Measurements from ENCODE around the gene FGD1. TPM values are rescaled to one million over a fixed set of nuclear protein-coding genes. Genes with fewer than 3 reads are reported as not detected.

FGD1 gene
- total RNA-seq, 1 donor from 2014 or later: 8.8 TPM

DNA sequence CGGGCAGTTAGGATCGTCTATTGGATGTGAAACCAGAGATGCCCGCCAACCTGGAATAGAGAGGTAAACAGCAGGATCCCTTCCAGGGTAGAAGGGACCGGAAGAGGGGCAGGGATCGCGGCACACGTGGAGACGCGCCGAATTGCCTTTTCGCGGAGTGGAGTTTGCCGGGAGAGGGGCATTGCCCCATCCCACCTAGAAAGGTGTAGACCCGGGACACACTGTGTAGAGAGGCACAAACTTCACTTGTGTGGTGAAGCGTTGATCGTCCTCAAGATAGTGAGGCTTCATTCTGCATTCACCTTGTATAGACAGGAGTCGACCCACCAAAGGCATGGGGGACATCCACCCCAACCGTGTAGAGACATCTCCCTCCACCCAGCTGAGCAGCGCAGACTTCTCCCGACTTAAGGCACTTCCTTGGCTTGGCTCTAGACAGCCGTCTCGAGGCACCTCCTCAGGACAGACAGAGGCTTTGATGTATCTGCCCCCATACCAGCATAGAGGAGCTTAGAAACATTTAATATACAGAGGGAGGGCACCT, 34.4 kb upstream of the FGD1 start:
- Histone ChIP-seq H3F3A (ENCODE audit: low read depth) (no peaks in the 10 kb centered on the region), H3K4me1 (no peaks in the 10 kb centered on the region), H3K9me3 (ENCODE audit: low read depth) (peaks cover 6% of the 10 kb centered on the region), H4K20me1 (ENCODE audit: low read depth) (no peaks in the 10 kb centered on the region), H3K4me3 (peak overlapping the region; percentile 59), H3K36me3 (no peaks in the 10 kb centered on the region), H3K79me2 (ENCODE audit: low read depth) (peaks cover 52% of the 10 kb centered on the region), H3K27ac (peak overlapping the region; percentile 15), H2AFZ (replicated peaks) (peak overlapping the region; percentile 65), H3K9ac (peak overlapping the region; percentile 69), H3K4me2 (peak overlapping the region; percentile 80), H3K27me3 (no peaks in the 10 kb centered on the region)
- TF ChIP-seq, protein P1, sequence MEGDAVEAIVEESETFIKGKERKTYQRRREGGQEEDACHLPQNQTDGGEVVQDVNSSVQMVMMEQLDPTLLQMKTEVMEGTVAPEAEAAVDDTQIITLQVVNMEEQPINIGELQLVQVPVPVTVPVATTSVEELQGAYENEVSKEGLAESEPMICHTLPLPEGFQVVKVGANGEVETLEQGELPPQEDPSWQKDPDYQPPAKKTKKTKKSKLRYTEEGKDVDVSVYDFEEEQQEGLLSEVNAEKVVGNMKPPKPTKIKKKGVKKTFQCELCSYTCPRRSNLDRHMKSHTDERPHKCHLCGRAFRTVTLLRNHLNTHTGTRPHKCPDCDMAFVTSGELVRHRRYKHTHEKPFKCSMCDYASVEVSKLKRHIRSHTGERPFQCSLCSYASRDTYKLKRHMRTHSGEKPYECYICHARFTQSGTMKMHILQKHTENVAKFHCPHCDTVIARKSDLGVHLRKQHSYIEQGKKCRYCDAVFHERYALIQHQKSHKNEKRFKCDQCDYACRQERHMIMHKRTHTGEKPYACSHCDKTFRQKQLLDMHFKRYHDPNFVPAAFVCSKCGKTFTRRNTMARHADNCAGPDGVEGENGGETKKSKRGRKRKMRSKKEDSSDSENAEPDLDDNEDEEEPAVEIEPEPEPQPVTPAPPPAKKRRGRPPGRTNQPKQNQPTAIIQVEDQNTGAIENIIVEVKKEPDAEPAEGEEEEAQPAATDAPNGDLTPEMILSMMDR (IDR thresholded peaks at IDR 0.05): no peak
- TF ChIP-seq EZH2 (IDR thresholded peaks at IDR 0.05) (no peak), EZH2phosphoT487 (IDR thresholded peaks at IDR 0.05) (no peak)
- no peak for DNase-seq (ENCODE audit: low spot score)
- peaks cover 5% of the 10 kb centered on the region for H3K27me3 Mint-ChIP-seq (ENCODE audit: insufficient read depth, low read depth)
- peaks cover 2% of the 10 kb centered on the region for H3K36me3 Mint-ChIP-seq
- peaks cover 13% of the 10 kb centered on the region for H3K4me1 Mint-ChIP-seq
- H3K4me3 Mint-ChIP-seq: peak overlapping the region; percentile 92
- peak overlapping the region; percentile 25 for H3K27ac Mint-ChIP-seq
- peaks cover 17% of the 10 kb centered on the region for H3K9me3 Mint-ChIP-seq

DNA sequence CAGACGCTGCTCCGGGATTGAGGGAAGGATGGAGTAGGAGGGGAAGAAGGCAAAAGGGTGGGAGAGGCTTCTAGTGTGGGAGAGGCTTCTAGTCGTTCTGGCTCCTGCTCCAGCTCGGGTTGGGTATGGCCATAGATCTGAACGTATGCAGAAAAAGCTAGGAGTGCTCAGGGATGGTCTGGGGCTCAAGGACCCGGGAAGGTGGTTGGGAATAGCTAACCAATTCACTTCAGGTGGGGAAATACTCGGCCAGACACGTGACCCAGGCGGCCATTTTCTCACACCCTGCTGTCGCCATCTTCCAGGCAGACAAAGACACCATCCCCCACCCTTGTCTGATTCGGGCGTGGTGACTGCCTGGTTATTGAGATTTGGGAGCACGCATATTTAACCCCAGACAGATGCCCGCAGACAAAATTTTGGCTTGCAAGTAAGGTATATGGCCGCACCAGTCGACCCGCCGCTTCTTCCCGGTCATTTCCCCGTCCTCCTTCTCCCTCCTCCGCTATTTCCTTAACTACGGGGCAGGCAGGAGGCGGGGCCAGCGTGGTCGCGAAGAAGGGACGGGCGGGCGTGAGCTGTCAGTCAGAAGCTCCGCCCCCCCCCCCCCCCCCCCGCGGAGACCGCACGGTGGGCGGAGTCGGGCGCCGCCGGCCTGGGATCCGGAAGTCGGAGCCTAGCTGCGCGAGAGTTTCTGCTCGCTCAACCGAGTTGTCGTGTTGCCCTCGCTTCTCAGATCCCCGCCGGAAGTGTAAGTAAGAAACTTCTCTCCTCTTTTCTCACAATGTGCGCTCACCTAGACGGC, 33.7 kb upstream of the FGD1 start, which contains the start of gene GNL3L:
Gene GNL3L (plus strand): TSS at position 668 of the 805 bp plus-strand sequence. CDS start 2,348 bp downstream, outside the sequence.
- TF ChIP-seq, protein P1 (IDR thresholded peaks at IDR 0.05): no peak
- TF ChIP-seq EZH2phosphoT487 (IDR thresholded peaks at IDR 0.05): no peak
- TF ChIP-seq EZH2 (IDR thresholded peaks at IDR 0.05): no peak
- Histone ChIP-seq H3K4me1 (no peaks in the 10 kb centered on the region), H3K27ac (peak within 1 kb of the TSS; percentile 64), H3K9me3 (ENCODE audit: low read depth) (peaks cover 6% of the 10 kb centered on the region), H2AFZ (replicated peaks) (peak within 1 kb of the TSS; percentile 65), H3K4me3 (peak within 1 kb of the TSS; percentile 59), H3K79me2 (ENCODE audit: low read depth) (peaks cover 45% of the 10 kb centered on the region), H4K20me1 (ENCODE audit: low read depth) (no peaks in the 10 kb centered on the region), H3F3A (ENCODE audit: low read depth) (no peaks in the 10 kb centered on the region), H3K4me2 (peak within 1 kb of the TSS; percentile 80), H3K9ac (peak within 1 kb of the TSS; percentile 69), H3K36me3 (no peaks in the 10 kb centered on the region), H3K27me3 (no peaks in the 10 kb centered on the region)
- peak; percentile 87 for DNase-seq (ENCODE audit: low spot score)
- peaks cover 13% of the 10 kb centered on the region for H3K4me1 Mint-ChIP-seq
- peaks cover 18% of the 10 kb centered on the region for H3K9me3 Mint-ChIP-seq
- peaks cover 2% of the 10 kb centered on the region for H3K36me3 Mint-ChIP-seq
- H3K27ac Mint-ChIP-seq: peak within 1 kb of the TSS; percentile 100
- peak within 1 kb of the TSS; percentile 92 for H3K4me3 Mint-ChIP-seq
- H3K27me3 Mint-ChIP-seq (ENCODE audit: insufficient read depth, low read depth): peaks cover 5% of the 10 kb centered on the region

DNA sequence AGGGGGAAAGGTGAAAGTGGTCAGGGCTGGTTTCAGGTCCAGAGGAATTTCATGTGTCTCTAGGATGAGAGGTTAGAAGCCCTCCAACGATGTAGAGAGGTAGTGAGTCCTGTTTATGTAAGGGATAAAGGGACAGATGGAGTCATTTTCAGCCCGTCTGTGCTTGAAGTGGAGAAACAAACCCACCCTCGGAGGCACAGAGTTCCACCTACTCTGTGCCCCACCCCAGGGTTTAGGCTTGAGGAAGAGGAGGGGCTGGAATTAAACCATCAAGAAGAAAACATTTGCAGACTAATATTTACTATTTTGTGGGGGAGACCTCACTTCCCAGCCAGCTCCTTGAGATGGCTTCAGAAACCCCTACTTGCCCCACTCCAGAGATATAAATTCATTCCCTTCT, 33.1 kb upstream of the FGD1 start:
- peaks cover 2% of the 10 kb centered on the region for H3K36me3 Mint-ChIP-seq
- TF ChIP-seq EZH2phosphoT487 (IDR thresholded peaks at IDR 0.05) (no peak), EZH2 (IDR thresholded peaks at IDR 0.05) (no peak)
- TF ChIP-seq, protein P1 (IDR thresholded peaks at IDR 0.05): no peak
- H3K4me1 ChIP-seq: no peaks in the 10 kb centered on the region
- H4K20me1 ChIP-seq (ENCODE audit: low read depth): no peaks in the 10 kb centered on the region
- H3K9me3 Mint-ChIP-seq: peaks cover 19% of the 10 kb centered on the region
- H3K4me2 ChIP-seq: no peak overlapping the region
- H3K27me3 Mint-ChIP-seq (ENCODE audit: insufficient read depth, low read depth): peaks cover 5% of the 10 kb centered on the region
- H3K27ac ChIP-seq: no peak overlapping the region
- no peaks in the 10 kb centered on the region for H3K36me3 ChIP-seq
- no peak for DNase-seq (ENCODE audit: low spot score)
- H3F3A ChIP-seq (ENCODE audit: low read depth): no peaks in the 10 kb centered on the region
- H3K27me3 ChIP-seq: no peaks in the 10 kb centered on the region
- H3K27ac Mint-ChIP-seq: peak overlapping the region; percentile 100
- H3K9me3 ChIP-seq (ENCODE audit: low read depth): peaks cover 6% of the 10 kb centered on the region
- peak overlapping the region; percentile 64 for H2AFZ ChIP-seq (replicated peaks)
- peak overlapping the region; percentile 87 for H3K4me3 Mint-ChIP-seq
- H3K4me3 ChIP-seq: no peak overlapping the region
- H3K4me1 Mint-ChIP-seq: peaks cover 13% of the 10 kb centered on the region
- H3K79me2 ChIP-seq (ENCODE audit: low read depth): peaks cover 39% of the 10 kb centered on the region
- no peak overlapping the region for H3K9ac ChIP-seq

Measured in neural progenitor cell (in vitro differentiated cells).